ENCODE data around the gene SOAT1.

DNA sequence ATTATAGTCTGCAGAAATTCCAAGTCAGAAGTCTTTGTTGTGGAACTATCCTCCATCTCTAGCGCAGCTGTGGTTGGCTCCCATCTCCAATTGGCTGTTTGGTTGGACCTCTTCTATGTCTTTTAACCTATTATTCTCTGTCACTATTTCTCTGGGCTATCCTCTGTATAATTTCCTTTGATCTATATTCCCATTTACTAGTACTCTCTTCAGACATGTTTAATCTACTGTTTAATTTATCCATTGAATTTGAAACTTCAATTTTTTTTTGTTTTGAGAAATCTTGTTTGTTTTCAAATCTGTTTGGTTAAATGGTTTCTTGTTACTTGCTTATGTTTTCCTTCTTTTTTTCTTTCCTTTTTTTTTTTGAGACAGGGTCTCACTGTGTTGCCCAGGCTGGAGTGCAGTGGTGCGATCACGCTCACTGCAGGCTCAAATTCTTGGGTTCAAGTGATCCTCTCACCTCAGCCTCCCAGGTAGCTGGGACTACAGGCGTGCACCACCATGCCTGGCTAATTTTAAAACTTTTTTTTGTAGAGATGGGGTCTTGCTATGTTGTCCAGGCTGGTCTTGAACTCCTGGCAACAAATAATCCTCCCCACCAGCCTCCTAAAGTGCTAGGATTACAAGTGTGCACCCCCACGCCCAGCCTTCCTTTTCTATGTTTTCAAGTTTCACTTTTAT is 28.1 kb downstream of the SOAT1 start:
- no peak for TF ChIP-seq POLR2A (IDR thresholded peaks at IDR 0.05)
- TF ChIP-seq CTCF (IDR thresholded peaks at IDR 0.05), result no peak

All from esophagus squamous epithelium (tissue), 4 donors.